Effector memory CD8-positive, alpha-beta T cell (primary cell): ENCODE data around the gene TCAF1.
A peak's percentile ranks its signal among the peaks of the same experiment; 100 is the strongest.
"Not testable (repeated sequence)": the region's sequence is repeated elsewhere in the genome, so short reads cannot be mapped to it uniquely, and the experiment has no call there.

Experiments used
- ATAC-seq: fragments of 150-1000 bp; cut with Tn5 transposase; replicated peaks from 2 replicates; pipeline ENCODE4 v1.10.0; 2021; ENCODE audit warnings: mild to moderate bottlenecking, moderate library complexity
- DNase-seq, 3 experiments: peaks; one replicate each; pipeline ENCODE4 v3.0.0; 2021
- H3K27ac Mint-ChIP-seq, 2 donors: one replicate each; pipeline ENCODE4 v1.8.0; 2022; ENCODE audit warnings: mild to moderate bottlenecking in 2 of 2, mixed read lengths in 2 of 2, moderate library complexity in 2 of 2
- H3K27me3 Mint-ChIP-seq, 2 donors: one replicate each; pipeline ENCODE4 v1.8.0; 2022; ENCODE audit warnings: mixed read lengths in 2 of 2
- H3K36me3 Mint-ChIP-seq: one replicate; pipeline ENCODE4 v1.8.0; 2022; ENCODE audit warnings: mild to moderate bottlenecking, moderate library complexity, mixed read lengths; ENCODE audit not compliant: insufficient read depth
- H3K4me1 Mint-ChIP-seq, 2 donors: one replicate each; pipeline ENCODE4 v1.8.0; 2022; ENCODE audit warnings: low read depth in 2 of 2, mixed read lengths in 2 of 2
- H3K4me3 Mint-ChIP-seq, 2 donors: one replicate each; pipeline ENCODE4 v1.8.0; 2022; ENCODE audit warnings: mild to moderate bottlenecking in 2 of 2, mixed read lengths in 2 of 2, moderate library complexity in 2 of 2
- H3K9me3 Mint-ChIP-seq, 2 donors: one replicate each; pipeline ENCODE4 v1.8.0; 2022; ENCODE audit warnings: mixed read lengths in 2 of 2

Gene TCAF1

DNA sequence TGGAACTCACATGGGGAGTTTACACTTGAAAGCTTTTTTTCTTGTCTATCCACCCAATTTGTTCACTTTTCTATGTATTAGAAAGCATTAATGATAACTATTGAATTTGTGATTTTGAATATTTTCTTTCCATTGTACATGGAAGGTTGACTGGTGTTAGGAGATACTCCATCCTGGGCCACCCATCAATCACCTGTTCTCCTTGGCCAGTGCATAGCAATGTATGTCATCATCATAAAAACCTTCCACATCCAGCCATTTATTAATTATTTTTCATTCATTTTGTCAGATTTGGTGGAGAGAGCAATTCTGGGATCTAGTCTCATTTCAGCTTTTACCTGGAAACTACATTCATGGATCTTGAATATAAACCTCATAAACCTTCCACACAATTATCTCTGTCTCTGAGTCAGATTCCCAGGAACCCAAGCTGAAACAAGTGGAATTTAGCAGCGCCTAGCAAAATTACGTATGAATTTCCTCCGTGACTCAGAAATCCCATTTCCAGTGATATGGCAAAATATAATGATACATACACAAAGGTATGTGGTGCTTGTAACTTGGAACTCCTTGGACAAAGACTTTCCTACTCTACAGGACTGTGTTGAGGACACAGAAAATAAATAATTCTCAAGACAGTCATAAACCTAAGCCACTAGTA, 78.2 kb downstream of the TCAF1 start:
- DNase-seq, H3K4me1 Mint-ChIP-seq, ATAC-seq, H3K27me3 Mint-ChIP-seq, H3K9me3 Mint-ChIP-seq, H3K4me3 Mint-ChIP-seq, H3K27ac Mint-ChIP-seq, H3K36me3 Mint-ChIP-seq: not testable (repeated sequence)

DNA sequence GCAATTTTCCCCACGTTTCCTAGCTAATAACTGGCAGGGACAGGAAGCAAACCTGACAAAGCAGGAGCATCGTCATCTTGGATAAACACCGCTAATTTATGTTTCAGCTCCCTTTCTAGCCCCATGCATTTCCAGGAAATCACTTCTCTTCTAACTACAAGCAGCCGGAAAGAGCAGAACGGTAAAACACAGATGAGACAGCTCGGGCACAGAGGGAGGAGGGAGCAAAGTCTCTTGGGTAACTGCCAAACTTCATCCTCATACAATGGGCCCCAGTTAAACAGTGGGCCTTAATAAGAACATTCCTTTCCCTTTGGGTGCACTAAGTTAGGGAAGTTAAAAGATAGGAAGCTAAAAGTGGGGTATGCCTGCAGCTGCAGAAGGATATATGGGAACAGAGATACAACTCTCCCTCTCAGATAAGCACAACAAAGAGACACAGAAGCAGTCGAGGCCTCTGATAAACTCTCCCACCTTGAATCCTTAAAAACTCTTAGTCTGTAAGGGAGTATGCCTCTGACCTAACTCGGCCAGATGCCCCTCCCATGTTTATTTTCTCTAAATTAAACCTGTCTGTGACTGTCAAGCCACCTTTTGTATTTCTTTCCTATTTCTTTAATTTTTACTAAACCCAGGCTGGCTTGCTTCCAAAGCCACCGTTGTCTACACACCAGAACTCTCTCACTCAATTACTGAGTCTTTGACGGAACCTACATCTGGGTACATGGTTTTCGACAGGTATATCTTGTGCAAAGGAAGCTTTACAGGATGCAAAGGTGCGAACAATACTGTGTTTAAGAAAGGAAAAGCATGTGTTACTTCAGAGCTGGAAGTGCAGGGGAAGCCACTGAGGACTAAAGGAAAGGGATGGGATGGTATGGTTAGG, 80.3 kb downstream of the TCAF1 start:
- not testable (repeated sequence) for DNase-seq, H3K4me3 Mint-ChIP-seq, H3K9me3 Mint-ChIP-seq

DNA sequence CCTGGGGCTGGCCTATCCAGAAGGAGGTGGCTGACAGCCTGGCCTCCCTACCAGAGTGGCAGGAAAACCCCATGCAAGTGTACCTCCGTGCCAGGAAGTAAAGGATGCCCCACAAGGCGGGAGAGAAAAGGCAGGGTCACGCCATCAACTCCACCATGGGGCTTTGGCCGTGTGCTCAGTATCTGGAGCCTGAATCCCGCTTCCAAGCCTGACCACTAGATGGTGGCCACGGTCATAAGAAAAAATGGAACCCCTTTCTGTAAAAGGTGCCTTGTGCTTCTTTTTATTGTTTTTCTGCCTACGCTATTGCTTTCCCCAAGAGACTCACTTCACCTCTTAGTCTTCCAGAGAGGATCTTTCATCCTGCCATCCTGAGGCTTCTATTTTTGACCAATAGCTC, 84.1 kb downstream of the TCAF1 start:
- H3K4me3 Mint-ChIP-seq, H3K27ac Mint-ChIP-seq, H3K4me1 Mint-ChIP-seq, H3K27me3 Mint-ChIP-seq, DNase-seq, H3K36me3 Mint-ChIP-seq, H3K9me3 Mint-ChIP-seq: not testable (repeated sequence)
- ATAC-seq = peak; percentile 39

More for the DNA sequence above, 80.3 kb downstream of the TCAF1 start:
- peak; percentile 78 for ATAC-seq
- not testable (repeated sequence) for H3K27me3 Mint-ChIP-seq, H3K4me1 Mint-ChIP-seq, H3K36me3 Mint-ChIP-seq, H3K27ac Mint-ChIP-seq

DNA sequence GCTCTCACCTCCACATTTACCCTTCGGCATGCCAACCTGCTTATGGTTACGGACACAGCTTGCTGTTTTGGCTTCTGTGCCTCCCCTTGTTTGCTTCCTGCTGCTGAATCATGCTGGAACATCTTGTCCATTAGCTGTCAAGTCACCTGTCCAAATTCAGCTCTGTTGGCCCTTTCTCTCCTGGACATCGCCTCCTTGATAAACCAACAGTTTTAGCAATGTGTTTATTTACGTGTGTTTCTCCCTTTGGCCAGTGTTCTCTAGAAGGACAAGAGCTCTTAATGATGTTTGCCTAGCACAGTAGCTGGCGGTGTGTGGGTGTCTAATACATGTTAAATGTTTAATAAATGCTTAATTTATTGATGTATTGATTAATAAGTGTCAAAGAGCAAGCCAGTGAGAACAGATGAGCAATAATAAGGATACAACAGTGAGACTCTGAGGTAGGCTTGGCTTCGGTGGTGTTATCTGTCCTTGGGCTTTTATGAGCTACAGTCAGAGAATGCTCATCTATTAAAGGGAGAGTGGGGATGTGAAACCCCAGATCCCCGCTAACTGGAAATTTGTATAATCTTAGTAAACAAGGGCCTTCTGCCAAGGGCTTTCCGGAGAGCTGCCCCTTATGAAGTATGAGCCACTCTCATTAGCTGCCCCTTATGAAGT, 85.4 kb downstream of the TCAF1 start:
- H3K9me3 Mint-ChIP-seq, H3K36me3 Mint-ChIP-seq, ATAC-seq, H3K27me3 Mint-ChIP-seq, H3K4me1 Mint-ChIP-seq, DNase-seq, H3K27ac Mint-ChIP-seq, H3K4me3 Mint-ChIP-seq: not testable (repeated sequence)

DNA sequence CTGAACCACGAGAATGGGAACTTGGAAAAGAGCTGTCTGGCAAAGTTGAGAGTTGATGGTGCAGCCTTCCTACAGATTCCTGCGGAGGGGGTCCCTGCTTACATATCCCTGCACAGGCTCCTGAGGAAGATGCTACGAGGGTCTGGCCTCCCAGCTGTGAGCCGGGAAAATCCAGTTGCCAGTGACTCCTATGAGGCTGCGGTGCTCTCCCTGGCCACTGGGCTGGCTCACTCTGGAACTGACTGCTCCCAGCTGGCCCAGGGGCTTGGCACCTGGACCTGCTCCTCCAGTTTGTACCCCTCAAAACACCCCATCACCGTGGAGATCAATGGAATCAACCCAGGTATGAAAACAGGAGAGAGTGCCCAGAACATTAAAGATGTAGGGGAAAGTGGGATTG, 91.3 kb downstream of the TCAF1 start:
- not testable (repeated sequence) for H3K27me3 Mint-ChIP-seq, H3K4me1 Mint-ChIP-seq, DNase-seq, H3K36me3 Mint-ChIP-seq, H3K4me3 Mint-ChIP-seq, ATAC-seq, H3K27ac Mint-ChIP-seq, H3K9me3 Mint-ChIP-seq

DNA sequence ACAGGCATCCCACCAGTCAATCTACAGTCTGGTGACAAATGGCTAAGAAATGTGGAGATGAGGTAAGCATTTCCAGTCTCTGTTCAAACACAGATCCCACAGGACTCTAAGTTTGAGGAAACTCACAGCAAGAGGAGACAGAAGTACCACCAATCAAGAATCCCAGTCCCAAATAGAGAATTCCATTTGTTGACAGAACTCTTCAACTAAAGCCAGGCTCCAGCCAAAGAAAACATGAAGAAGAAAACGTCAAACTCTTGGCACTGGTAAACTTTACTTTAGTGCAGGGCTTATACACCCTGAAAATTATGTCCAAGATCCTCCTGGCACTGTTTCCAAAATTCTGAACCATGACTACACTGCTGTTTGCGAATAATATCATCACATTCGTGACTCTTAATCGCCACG, 95.3 kb downstream of the TCAF1 start:
- not testable (repeated sequence) for H3K4me1 Mint-ChIP-seq, H3K27ac Mint-ChIP-seq, ATAC-seq, DNase-seq, H3K36me3 Mint-ChIP-seq, H3K27me3 Mint-ChIP-seq, H3K9me3 Mint-ChIP-seq, H3K4me3 Mint-ChIP-seq
